ENCODE results near the gene UNCX.

DNA sequence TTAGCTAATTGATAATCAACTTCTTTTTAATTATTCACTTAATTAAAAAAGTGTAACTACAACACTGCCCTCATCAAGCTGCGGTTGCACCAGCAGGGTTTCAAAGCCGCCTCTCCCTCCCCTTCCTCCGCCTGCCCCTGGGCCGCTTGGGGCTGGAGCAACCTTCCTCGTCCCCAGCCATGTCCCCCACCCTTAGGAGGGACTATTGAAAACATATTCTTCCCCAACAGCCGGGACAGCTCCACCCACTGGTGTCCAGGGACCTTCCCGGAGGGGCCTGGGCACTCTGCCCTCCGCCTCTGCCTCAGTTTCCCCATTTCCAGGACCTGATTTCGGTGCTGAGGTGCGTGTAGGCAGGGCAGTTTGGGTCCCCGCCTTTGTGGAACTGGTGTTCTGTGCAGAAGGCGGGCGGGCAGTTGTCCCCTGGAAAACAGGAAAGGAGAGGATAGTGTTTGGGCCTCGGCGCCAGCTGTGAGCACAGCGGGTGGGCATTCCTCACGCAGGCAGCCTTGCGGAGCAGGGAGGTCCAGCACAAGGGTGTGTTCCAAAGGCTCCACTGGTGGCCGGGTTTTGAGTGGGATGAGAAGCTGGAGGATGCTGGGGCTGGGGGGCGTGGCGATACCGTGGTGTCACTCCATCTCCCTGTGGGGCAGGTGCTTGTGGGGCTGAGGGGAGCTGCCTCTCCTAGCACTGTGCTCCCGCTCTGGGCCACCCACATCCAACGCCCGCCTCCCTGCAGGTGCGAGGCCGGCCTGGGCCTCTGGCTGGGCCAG lies 15.7 kb downstream of the UNCX start:
- TF ChIP-seq, protein P1, sequence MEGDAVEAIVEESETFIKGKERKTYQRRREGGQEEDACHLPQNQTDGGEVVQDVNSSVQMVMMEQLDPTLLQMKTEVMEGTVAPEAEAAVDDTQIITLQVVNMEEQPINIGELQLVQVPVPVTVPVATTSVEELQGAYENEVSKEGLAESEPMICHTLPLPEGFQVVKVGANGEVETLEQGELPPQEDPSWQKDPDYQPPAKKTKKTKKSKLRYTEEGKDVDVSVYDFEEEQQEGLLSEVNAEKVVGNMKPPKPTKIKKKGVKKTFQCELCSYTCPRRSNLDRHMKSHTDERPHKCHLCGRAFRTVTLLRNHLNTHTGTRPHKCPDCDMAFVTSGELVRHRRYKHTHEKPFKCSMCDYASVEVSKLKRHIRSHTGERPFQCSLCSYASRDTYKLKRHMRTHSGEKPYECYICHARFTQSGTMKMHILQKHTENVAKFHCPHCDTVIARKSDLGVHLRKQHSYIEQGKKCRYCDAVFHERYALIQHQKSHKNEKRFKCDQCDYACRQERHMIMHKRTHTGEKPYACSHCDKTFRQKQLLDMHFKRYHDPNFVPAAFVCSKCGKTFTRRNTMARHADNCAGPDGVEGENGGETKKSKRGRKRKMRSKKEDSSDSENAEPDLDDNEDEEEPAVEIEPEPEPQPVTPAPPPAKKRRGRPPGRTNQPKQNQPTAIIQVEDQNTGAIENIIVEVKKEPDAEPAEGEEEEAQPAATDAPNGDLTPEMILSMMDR (IDR thresholded peaks at IDR 0.05) = no peak
- TF ChIP-seq EP300 (IDR thresholded peaks at IDR 0.05) = no peak

Measured in stomach (tissue), 4 donors.